Neural progenitor cell (in vitro differentiated cells): ENCODE data around the gene CTSK. TPM values are rescaled to one million over a fixed set of nuclear protein-coding genes. Genes with fewer than 3 reads are reported as not detected.
A peak's percentile ranks its signal among the peaks of the same experiment; 100 is the strongest.
"Not testable (repeated sequence)": the region's sequence is repeated elsewhere in the genome, so short reads cannot be mapped to it uniquely, and the experiment has no call there.

ENCODE experiments used
- DNase-seq: peaks from one replicate; pipeline ENCODE4 v3.0.0-alpha.2; 2016; ENCODE audit warnings: low spot score
- H2AFZ ChIP-seq: fragments of 200-600 bp; sonication (generic); replicated peaks from 2 replicates; pipeline ENCODE4 v1.6.1; 2016; ENCODE audit warnings: antibody characterized with exemption
- H3F3A ChIP-seq: fragments of 200-600 bp; sonication (generic); 2 replicates; pipeline ENCODE4 v1.6.1; 2016; ENCODE audit warnings: antibody characterized with exemption, low read depth
- H3K27ac ChIP-seq: fragments of 200-600 bp; sonication (generic); 2 replicates; pipeline ENCODE4 v1.5.1; 2016; ENCODE audit warnings: mild to moderate bottlenecking
- H3K27me3 ChIP-seq: fragments of 200-600 bp; sonication (generic); 2 replicates; pipeline ENCODE4 v1.6.1; 2016; ENCODE audit warnings: mild to moderate bottlenecking, moderate library complexity
- H3K36me3 ChIP-seq: fragments of 200-600 bp; sonication (generic); 2 replicates; pipeline ENCODE4 v1.5.1; 2016
- H3K4me1 ChIP-seq: fragments of 200-600 bp; sonication (generic); 2 replicates; pipeline ENCODE4 v1.6.1; 2016; ENCODE audit warnings: mixed run types
- H3K4me2 ChIP-seq: fragments of 200-600 bp; sonication (generic); 2 replicates; pipeline ENCODE4 v1.6.1; 2016
- H3K4me3 ChIP-seq: fragments of 200-600 bp; sonication (generic); 2 replicates; pipeline ENCODE4 v1.5.1; 2016
- H3K79me2 ChIP-seq: fragments of 200-600 bp; sonication (generic); 2 replicates; pipeline ENCODE4 v1.6.1; 2016; ENCODE audit warnings: low read depth
- H3K9ac ChIP-seq: fragments of 200-600 bp; sonication (generic); 2 replicates; pipeline ENCODE4 v1.6.1; 2016
- H3K9me3 ChIP-seq: fragments of 200-600 bp; sonication (generic); 2 replicates; pipeline ENCODE4 v1.5.1; 2016; ENCODE audit warnings: low read depth
- H4K20me1 ChIP-seq: fragments of 200-600 bp; sonication (generic); 2 replicates; pipeline ENCODE4 v1.6.1; 2016; ENCODE audit warnings: low read depth
- H3K27ac Mint-ChIP-seq: 3 replicates; pipeline ENCODE4 v1.8.0; 2021; ENCODE audit warnings: mixed read lengths
- H3K27me3 Mint-ChIP-seq: 2 replicates; pipeline ENCODE4 v1.8.0; 2022; ENCODE audit warnings: low read depth, mild to moderate bottlenecking, inconsistent platforms, moderate library complexity, mixed read lengths; ENCODE audit not compliant: insufficient read depth
- H3K36me3 Mint-ChIP-seq: 3 replicates; pipeline ENCODE4 v1.8.0; 2021; ENCODE audit warnings: mixed read lengths
- H3K4me1 Mint-ChIP-seq: 3 replicates; pipeline ENCODE4 v1.8.0; 2021; ENCODE audit warnings: mixed read lengths
- H3K4me3 Mint-ChIP-seq: 3 replicates; pipeline ENCODE4 v1.8.0; 2021; ENCODE audit warnings: mild to moderate bottlenecking, moderate library complexity, mixed read lengths
- H3K9me3 Mint-ChIP-seq: 3 replicates; pipeline ENCODE4 v1.8.0; 2020; ENCODE audit warnings: mixed read lengths
- CTCF ChIP-seq: fragments of 200-600 bp; sonication (generic); IDR thresholded peaks from 2 replicates; pipeline ENCODE4 v1.5.1; 2017; ENCODE audit warnings: antibody characterized with exemption, mild to moderate bottlenecking
- EZH2 ChIP-seq: fragments of 200-600 bp; sonication (generic); IDR thresholded peaks from 2 replicates; pipeline ENCODE4 v1.6.1; 2017; ENCODE audit warnings: antibody characterized with exemption, mild to moderate bottlenecking, moderate library complexity
- EZH2phosphoT487 ChIP-seq: fragments of 200-600 bp; sonication (generic); IDR thresholded peaks from 2 replicates; pipeline ENCODE4 v1.6.1; 2017; ENCODE audit warnings: antibody characterized with exemption
- total RNA-seq: library from RNA; depleted of rRNA; stranded (reverse); fragments of >200 nt; gene quantifications from 2 replicates; pipeline ENCODE4 v1.2.3, GENCODE V29; 2015; ENCODE audit warnings: low replicate concordance

CTSK gene
- total RNA-seq, result 3.9 and 6.7 TPM in 2 replicates

GRCh38 chr1:150808121-150808520 lies at the start of gene CTSK:
Gene CTSK (minus strand): TSS chr1:150808260. CDS start chr1:150806805, 1,455 bp downstream.
- no peaks in the 10 kb centered on the region for H3K27me3 Mint-ChIP-seq
- DNase-seq, result no peak
- peak within 1 kb of the TSS; percentile 50 for H3K4me3 Mint-ChIP-seq
- Histone ChIP-seq H3K27ac (no peak within 1 kb of the TSS), H4K20me1 (no peaks in the 10 kb centered on the region), H3K79me2 (no peaks in the 10 kb centered on the region), H2AFZ (peak within 1 kb of the TSS; percentile 4), H3K36me3 (no peaks in the 10 kb centered on the region), H3K4me2 (peak within 1 kb of the TSS; percentile 45), H3K4me3 (no peak within 1 kb of the TSS), H3K9me3 (no peaks in the 10 kb centered on the region), H3F3A (no peaks in the 10 kb centered on the region), H3K9ac (peak within 1 kb of the TSS; percentile 6), H3K27me3 (no peaks in the 10 kb centered on the region), H3K4me1 (peaks cover 20% of the 10 kb centered on the region)
- no peak for TF ChIP-seq EZH2
- TF ChIP-seq CTCF, result no peak
- no peak for TF ChIP-seq EZH2phosphoT487
- peak within 1 kb of the TSS; percentile 36 for H3K27ac Mint-ChIP-seq
- no peaks in the 10 kb centered on the region for H3K36me3 Mint-ChIP-seq
- no peaks in the 10 kb centered on the region for H3K9me3 Mint-ChIP-seq
- H3K4me1 Mint-ChIP-seq, result peaks cover 18% of the 10 kb centered on the region

- H3K27ac ChIP-seq, H3K27me3 Mint-ChIP-seq: not testable (repeated sequence)
- peaks cover 33% of the 10 kb centered on the region for H3K36me3 Mint-ChIP-seq
Observed at GRCh38 chr1:150852734-150853133, 44.7 kb upstream of the CTSK start.

GRCh38 chr1:150850801-150851362 lies 42.8 kb upstream of the CTSK start:
- Mint-ChIP-seq H3K9me3 (peaks cover 13% of the 10 kb centered on the region), H3K36me3 (peaks cover 37% of the 10 kb centered on the region)
- not testable (repeated sequence) for H3K27me3 Mint-ChIP-seq, H3K4me1 Mint-ChIP-seq, H3K27ac Mint-ChIP-seq, H3K4me3 ChIP-seq, H3K27me3 ChIP-seq, H3K4me1 ChIP-seq, H3K4me3 Mint-ChIP-seq, DNase-seq, H3K4me2 ChIP-seq, H3K27ac ChIP-seq, H3K79me2 ChIP-seq, H3K9me3 ChIP-seq, H3K36me3 ChIP-seq, H4K20me1 ChIP-seq, H3K9ac ChIP-seq, H3F3A ChIP-seq, H2AFZ ChIP-seq

More at GRCh38 chr1:150852734-150853133, 44.7 kb upstream of the CTSK start:
- H3K4me3 Mint-ChIP-seq, H2AFZ ChIP-seq, H3K4me1 ChIP-seq, H3K4me2 ChIP-seq, H3K4me1 Mint-ChIP-seq, H3K9ac ChIP-seq, H3K27me3 ChIP-seq, H3F3A ChIP-seq, H3K9me3 ChIP-seq, H3K4me3 ChIP-seq, H4K20me1 ChIP-seq, DNase-seq, H3K79me2 ChIP-seq: not testable (repeated sequence)
- Mint-ChIP-seq H3K9me3 (peaks cover 13% of the 10 kb centered on the region), H3K27ac (peak overlapping the region; percentile 18)
- H3K36me3 ChIP-seq, result peaks cover 16% of the 10 kb centered on the region

GRCh38 chr1:150846473-150847146 lies 38.5 kb upstream of the CTSK start:
- H3K4me3 ChIP-seq, result no peak overlapping the region
- no peaks in the 10 kb centered on the region for H3K9me3 Mint-ChIP-seq
- H3K27ac ChIP-seq, result no peak overlapping the region
- H3K27me3 Mint-ChIP-seq, result no peaks in the 10 kb centered on the region
- H3K9me3 ChIP-seq, result no peaks in the 10 kb centered on the region
- H3K36me3 Mint-ChIP-seq, result peaks cover 9% of the 10 kb centered on the region
- H3F3A ChIP-seq, result no peaks in the 10 kb centered on the region
- DNase-seq, result no peak
- no peaks in the 10 kb centered on the region for H3K79me2 ChIP-seq
- no peaks in the 10 kb centered on the region for H3K4me1 Mint-ChIP-seq
- no peaks in the 10 kb centered on the region for H3K36me3 ChIP-seq
- no peaks in the 10 kb centered on the region for H3K4me1 ChIP-seq
- no peaks in the 10 kb centered on the region for H3K27me3 ChIP-seq
- H2AFZ ChIP-seq, result no peak overlapping the region
- no peak overlapping the region for H3K27ac Mint-ChIP-seq
- no peak overlapping the region for H3K4me2 ChIP-seq
- no peaks in the 10 kb centered on the region for H4K20me1 ChIP-seq
- H3K4me3 Mint-ChIP-seq, result no peak overlapping the region
- H3K9ac ChIP-seq, result no peak overlapping the region
- TF ChIP-seq EZH2 (no peak), EZH2phosphoT487 (no peak), CTCF (no peak)
